Mesothelial cell of epicardium (in vitro differentiated cells): ENCODE results near the gene ZNF691. TPM values are rescaled to one million over a fixed set of nuclear protein-coding genes. Genes with fewer than 3 reads are reported as not detected.
"Not testable (repeated sequence)": the region's sequence is repeated elsewhere in the genome, so short reads cannot be mapped to it uniquely, and the experiment has no call there.

Experiments
- DNase-seq, 2 experiments: peaks; one replicate each; pipeline ENCODE4 v3.0.0; 2021; ENCODE audit warnings: low spot score in 2 of 2; ENCODE audit not compliant: unreplicated experiment in 2 of 2
- H3K27ac Mint-ChIP-seq: 2 replicates; pipeline ENCODE4 v1.8.0; 2021; ENCODE audit warnings: mixed read lengths
- H3K27me3 Mint-ChIP-seq: 2 replicates; pipeline ENCODE4 v1.8.0; 2021; ENCODE audit warnings: low read depth, mixed read lengths
- H3K36me3 Mint-ChIP-seq: 2 replicates; pipeline ENCODE4 v1.8.0; 2021; ENCODE audit warnings: mixed read lengths
- H3K4me1 Mint-ChIP-seq: 2 replicates; pipeline ENCODE4 v1.8.0; 2021; ENCODE audit warnings: mixed read lengths
- H3K4me3 Mint-ChIP-seq: 2 replicates; pipeline ENCODE4 v1.8.0; 2021; ENCODE audit warnings: mild to moderate bottlenecking, moderate library complexity, mixed read lengths
- H3K9me3 Mint-ChIP-seq: 2 replicates; pipeline ENCODE4 v1.8.0; 2021; ENCODE audit warnings: mixed read lengths
- CTCF ChIP-seq: fragments of 200-600 bp; sonication (generic); IDR thresholded peaks from one replicate; pipeline ENCODE4 v1.5.0; 2021; ENCODE audit warnings: antibody characterized with exemption; ENCODE audit not compliant: unreplicated experiment
- total RNA-seq: library from RNA; stranded (reverse); gene quantifications from 3 replicates; pipeline ENCODE4 v1.2.1, GENCODE V29; 2021

The ZNF691 gene
- total RNA-seq, 1 donor from 2014 or later: 15.2 TPM

- H3K27me3 Mint-ChIP-seq: peaks cover 16% of the 10 kb centered on the region
- H3K4me1 Mint-ChIP-seq: peaks cover 3% of the 10 kb centered on the region
- no peak overlapping the region for H3K4me3 Mint-ChIP-seq
- no peak overlapping the region for H3K27ac Mint-ChIP-seq
- H3K36me3 Mint-ChIP-seq: no peaks in the 10 kb centered on the region
- no peak for TF ChIP-seq CTCF
- no peaks in the 10 kb centered on the region for H3K9me3 Mint-ChIP-seq
- no peak for DNase-seq
Measured at GRCh38 chr1:42889264-42889663, 42.9 kb downstream of the ZNF691 start.

DNA sequence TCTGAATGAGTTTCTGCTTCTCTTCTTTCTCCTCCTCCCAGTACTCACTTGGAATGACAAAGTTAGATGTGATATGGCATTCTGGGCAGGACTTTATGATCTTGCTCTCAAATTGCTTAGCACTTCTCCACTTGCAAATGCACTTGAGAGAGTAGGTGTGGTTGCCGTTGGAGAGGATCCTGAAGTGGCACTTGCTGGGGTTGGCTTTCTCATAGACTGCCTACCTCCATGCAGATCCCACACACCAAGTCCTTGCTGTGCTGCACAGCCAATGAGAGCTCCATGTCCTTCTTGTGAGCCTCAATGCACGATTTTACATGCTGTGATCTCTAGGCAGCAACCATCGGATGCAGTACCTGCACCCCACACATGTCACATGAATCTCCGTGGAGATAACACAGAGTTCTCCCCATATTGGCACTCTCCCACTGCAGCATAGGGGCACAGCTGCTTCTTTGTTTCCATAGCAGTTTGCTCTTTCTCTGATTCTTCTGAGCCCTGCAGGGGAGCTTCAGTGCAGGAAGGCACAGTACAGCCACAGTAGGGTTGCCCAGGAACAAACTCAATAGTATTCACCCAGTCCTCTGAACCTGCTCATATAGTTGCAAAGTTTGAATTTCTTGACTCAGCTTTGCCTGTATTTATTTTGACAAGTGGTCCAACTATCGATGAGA lies 45.2 kb downstream of the ZNF691 start:
- Mint-ChIP-seq H3K9me3 (peaks cover 19% of the 10 kb centered on the region), H3K36me3 (no peaks in the 10 kb centered on the region), H3K27me3 (peaks cover 25% of the 10 kb centered on the region), H3K4me1 (peaks cover 3% of the 10 kb centered on the region), H3K4me3 (no peak overlapping the region), H3K27ac (no peak overlapping the region)
- TF ChIP-seq CTCF: no peak
- DNase-seq: no peak

DNA sequence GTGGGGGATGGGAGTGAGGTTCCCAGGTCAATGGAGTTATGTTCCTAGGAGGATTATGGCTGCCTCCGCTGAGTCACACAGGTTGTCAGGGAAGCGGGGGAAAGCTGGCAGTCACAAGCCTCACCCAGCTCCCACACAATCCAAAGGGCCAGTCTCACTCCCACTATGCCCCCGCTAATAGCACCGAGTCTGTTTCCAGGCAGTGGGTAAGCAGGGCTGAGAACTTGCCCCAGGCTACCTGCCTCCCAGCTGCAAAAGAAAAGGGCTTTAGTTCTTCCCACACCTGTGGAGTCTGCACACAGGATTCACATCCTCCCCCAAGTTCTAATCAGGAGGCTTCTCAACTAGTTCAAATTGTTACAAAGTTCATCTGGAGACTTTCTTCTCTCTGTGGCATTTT lies 53.5 kb downstream of the ZNF691 start:
- Mint-ChIP-seq H3K27me3 (peaks cover 19% of the 10 kb centered on the region), H3K9me3 (peaks cover 38% of the 10 kb centered on the region)
- H3K4me1 Mint-ChIP-seq, H3K4me3 Mint-ChIP-seq, H3K36me3 Mint-ChIP-seq, H3K27ac Mint-ChIP-seq, DNase-seq: not testable (repeated sequence)

Other genes with a start within 250 kb of the ZNF691 start
- gene PPIH, start 188.2 kb upstream of the ZNF691 start, total RNA-seq: 42.5 to 44.1 TPM (median 43.3 TPM) in 3 replicates
- gene YBX1, start 164.2 kb upstream of the ZNF691 start, total RNA-seq: 405 to 423 TPM (median 411 TPM) in 3 replicates
- 1.6 to 1.7 TPM (median 1.6 TPM) in 3 replicates for gene CLDN19, start 106.4 kb upstream of the ZNF691 start, total RNA-seq
- 104 to 123 TPM (median 105 TPM) in 3 replicates for gene P3H1, start 79.6 kb upstream of the ZNF691 start, total RNA-seq
- gene C1orf50, start 79.4 kb upstream of the ZNF691 start, total RNA-seq: 6.5 to 10.4 TPM (median 7.4 TPM) in 3 replicates
- 0.54 to 0.98 TPM (median 0.91 TPM) in 3 replicates for gene TMEM269, start 61.6 kb upstream of the ZNF691 start, total RNA-seq
- gene ERMAP, start 29.5 kb upstream of the ZNF691 start, total RNA-seq: 14.7 to 17.2 TPM (median 15.4 TPM) in 3 replicates
- gene SVBP, start 29.2 kb upstream of the ZNF691 start, total RNA-seq: 44.3 to 48.1 TPM (median 45.4 TPM) in 3 replicates
- gene SLC2A1, start 112.3 kb downstream of the ZNF691 start, total RNA-seq: 786 to 841 TPM (median 827 TPM) in 3 replicates